GM23338 (cell line): ENCODE measurements around the gene AQP3.

Source experiments
- CREB1 ChIP-seq: fragments of 250-450 bp; sonication (Bioruptor Pico); IDR thresholded peaks from 2 replicates; pipeline ENCODE4 v1.5.0; 2020; ENCODE audit warnings: low read depth, mild to moderate bottlenecking, moderate library complexity
- EZH2 ChIP-seq: fragments of 200-600 bp; sonication (generic); IDR thresholded peaks from one replicate; pipeline ENCODE4 v1.8.0; 2017; ENCODE audit warnings: antibody characterized with exemption, mild to moderate bottlenecking, low read depth; ENCODE audit not compliant: unreplicated experiment
- EZH2phosphoT487 ChIP-seq: fragments of 200-600 bp; sonication (generic); IDR thresholded peaks from one replicate; pipeline ENCODE4 v1.8.1; 2018; ENCODE audit warnings: antibody characterized with exemption; ENCODE audit not compliant: unreplicated experiment
- POLR2AphosphoS5 ChIP-seq: IDR thresholded peaks from 2 replicates; pipeline ENCODE4 v1.6.1; 2016; ENCODE audit warnings: antibody characterized with exemption, low read depth
- TF ChIP-seq, protein P1 (sequence below), 2 experiments: fragments of 200-600 bp in 1 of 2; sonication (generic) in 1 of 2; conservative IDR thresholded peaks; 2 replicates each; pipeline versions ENCODE4 v1.5.1 to v1.6.1; 2016 to 2017; ENCODE audit warnings: antibody characterized with exemption in 2 of 2, low read depth in 2 of 2, mild to moderate bottlenecking in 2 of 2, moderate library complexity in 1 of 2
- TF ChIP-seq, protein P2 (sequence below): IDR thresholded peaks from one replicate; pipeline ENCODE4 v1.6.1; 2018; ENCODE audit warnings: antibody characterized with exemption; ENCODE audit not compliant: unreplicated experiment

DNA sequence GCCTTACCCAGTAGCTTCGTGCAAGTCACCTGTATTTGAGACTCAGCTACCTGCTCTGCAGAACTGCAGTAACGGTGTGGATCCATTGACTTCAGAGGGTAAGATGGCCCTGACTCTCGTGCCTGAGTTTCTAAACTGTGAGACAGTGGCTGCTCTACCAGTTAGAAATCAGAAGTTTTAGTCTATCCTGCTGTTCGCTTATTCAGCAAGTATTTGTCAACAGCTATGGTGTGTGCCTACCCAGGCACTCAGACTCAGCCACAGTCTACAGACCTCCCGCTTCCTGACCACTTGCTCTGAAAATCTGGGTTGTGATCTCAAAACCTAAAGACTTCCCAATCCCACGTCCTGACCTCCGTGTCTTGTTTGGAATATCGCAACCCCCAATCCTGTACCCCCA, 13.5 kb downstream of the AQP3 start:
- TF ChIP-seq, protein P1, sequence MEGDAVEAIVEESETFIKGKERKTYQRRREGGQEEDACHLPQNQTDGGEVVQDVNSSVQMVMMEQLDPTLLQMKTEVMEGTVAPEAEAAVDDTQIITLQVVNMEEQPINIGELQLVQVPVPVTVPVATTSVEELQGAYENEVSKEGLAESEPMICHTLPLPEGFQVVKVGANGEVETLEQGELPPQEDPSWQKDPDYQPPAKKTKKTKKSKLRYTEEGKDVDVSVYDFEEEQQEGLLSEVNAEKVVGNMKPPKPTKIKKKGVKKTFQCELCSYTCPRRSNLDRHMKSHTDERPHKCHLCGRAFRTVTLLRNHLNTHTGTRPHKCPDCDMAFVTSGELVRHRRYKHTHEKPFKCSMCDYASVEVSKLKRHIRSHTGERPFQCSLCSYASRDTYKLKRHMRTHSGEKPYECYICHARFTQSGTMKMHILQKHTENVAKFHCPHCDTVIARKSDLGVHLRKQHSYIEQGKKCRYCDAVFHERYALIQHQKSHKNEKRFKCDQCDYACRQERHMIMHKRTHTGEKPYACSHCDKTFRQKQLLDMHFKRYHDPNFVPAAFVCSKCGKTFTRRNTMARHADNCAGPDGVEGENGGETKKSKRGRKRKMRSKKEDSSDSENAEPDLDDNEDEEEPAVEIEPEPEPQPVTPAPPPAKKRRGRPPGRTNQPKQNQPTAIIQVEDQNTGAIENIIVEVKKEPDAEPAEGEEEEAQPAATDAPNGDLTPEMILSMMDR (conservative IDR thresholded peaks at IDR 0.05; ENCODE audit: low read depth in 2 of 2), result no peak
- TF ChIP-seq EZH2 (no peak), POLR2AphosphoS5 (no peak), EZH2phosphoT487 (no peak), CREB1 (no peak)
- TF ChIP-seq, protein P2, sequence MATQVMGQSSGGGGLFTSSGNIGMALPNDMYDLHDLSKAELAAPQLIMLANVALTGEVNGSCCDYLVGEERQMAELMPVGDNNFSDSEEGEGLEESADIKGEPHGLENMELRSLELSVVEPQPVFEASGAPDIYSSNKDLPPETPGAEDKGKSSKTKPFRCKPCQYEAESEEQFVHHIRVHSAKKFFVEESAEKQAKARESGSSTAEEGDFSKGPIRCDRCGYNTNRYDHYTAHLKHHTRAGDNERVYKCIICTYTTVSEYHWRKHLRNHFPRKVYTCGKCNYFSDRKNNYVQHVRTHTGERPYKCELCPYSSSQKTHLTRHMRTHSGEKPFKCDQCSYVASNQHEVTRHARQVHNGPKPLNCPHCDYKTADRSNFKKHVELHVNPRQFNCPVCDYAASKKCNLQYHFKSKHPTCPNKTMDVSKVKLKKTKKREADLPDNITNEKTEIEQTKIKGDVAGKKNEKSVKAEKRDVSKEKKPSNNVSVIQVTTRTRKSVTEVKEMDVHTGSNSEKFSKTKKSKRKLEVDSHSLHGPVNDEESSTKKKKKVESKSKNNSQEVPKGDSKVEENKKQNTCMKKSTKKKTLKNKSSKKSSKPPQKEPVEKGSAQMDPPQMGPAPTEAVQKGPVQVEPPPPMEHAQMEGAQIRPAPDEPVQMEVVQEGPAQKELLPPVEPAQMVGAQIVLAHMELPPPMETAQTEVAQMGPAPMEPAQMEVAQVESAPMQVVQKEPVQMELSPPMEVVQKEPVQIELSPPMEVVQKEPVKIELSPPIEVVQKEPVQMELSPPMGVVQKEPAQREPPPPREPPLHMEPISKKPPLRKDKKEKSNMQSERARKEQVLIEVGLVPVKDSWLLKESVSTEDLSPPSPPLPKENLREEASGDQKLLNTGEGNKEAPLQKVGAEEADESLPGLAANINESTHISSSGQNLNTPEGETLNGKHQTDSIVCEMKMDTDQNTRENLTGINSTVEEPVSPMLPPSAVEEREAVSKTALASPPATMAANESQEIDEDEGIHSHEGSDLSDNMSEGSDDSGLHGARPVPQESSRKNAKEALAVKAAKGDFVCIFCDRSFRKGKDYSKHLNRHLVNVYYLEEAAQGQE, result no peak
